Hepatocyte (in vitro differentiated cells): ENCODE measurements around the gene COPZ2.

Experiments
- EZH2phosphoT487 ChIP-seq: fragments of 200-600 bp; sonication (generic); IDR thresholded peaks from one replicate; pipeline ENCODE4 v1.6.1; 2018; ENCODE audit warnings: antibody characterized with exemption, mild to moderate bottlenecking, low read depth, moderate library complexity; ENCODE audit not compliant: unreplicated experiment, severe bottlenecking
- TF ChIP-seq, protein P1 (sequence below): fragments of 200-600 bp; sonication (generic); IDR thresholded peaks from 2 replicates; pipeline ENCODE4 v1.5.1; 2016; ENCODE audit warnings: antibody characterized with exemption, mild to moderate bottlenecking; ENCODE audit not compliant: poor library complexity

GRCh38 chr17:48043176-48043575 lies 5.6 kb upstream of the COPZ2 start:
- TF ChIP-seq, protein P1, sequence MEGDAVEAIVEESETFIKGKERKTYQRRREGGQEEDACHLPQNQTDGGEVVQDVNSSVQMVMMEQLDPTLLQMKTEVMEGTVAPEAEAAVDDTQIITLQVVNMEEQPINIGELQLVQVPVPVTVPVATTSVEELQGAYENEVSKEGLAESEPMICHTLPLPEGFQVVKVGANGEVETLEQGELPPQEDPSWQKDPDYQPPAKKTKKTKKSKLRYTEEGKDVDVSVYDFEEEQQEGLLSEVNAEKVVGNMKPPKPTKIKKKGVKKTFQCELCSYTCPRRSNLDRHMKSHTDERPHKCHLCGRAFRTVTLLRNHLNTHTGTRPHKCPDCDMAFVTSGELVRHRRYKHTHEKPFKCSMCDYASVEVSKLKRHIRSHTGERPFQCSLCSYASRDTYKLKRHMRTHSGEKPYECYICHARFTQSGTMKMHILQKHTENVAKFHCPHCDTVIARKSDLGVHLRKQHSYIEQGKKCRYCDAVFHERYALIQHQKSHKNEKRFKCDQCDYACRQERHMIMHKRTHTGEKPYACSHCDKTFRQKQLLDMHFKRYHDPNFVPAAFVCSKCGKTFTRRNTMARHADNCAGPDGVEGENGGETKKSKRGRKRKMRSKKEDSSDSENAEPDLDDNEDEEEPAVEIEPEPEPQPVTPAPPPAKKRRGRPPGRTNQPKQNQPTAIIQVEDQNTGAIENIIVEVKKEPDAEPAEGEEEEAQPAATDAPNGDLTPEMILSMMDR = no peak
- TF ChIP-seq EZH2phosphoT487 = no peak
